ENCODE results near the gene ZSWIM4. TPM values are rescaled to one million over a fixed set of nuclear protein-coding genes. Genes with fewer than 3 reads are reported as not detected.

Gene ZSWIM4
- total and polyA plus RNA-seq, 10 of the 15 experiments (the other 5 are each of a cell fraction or from before 2014, with no cell fraction given): 0.73 to 11.1 (median 1.8) TPM; not detected in 2

GRCh38 chr19:13846557-13847406 lies 51.5 kb downstream of the ZSWIM4 start (continued):
- TF ChIP-seq ATF2 (IDR thresholded peaks at IDR 0.05; ENCODE audit: low read length) (peak; percentile 76; the same call in 1 of the 2 replicates), SPI1 (IDR thresholded peaks at IDR 0.05; ENCODE audit: borderline replicate concordance, insufficient read depth, low read depth, low read length) (peak; percentile 71), BACH1 (IDR thresholded peaks at IDR 0.05; ENCODE audit: borderline replicate concordance) (peak; percentile 47; the same call in 1 of the 2 replicates), TCF7 (IDR thresholded peaks at IDR 0.05; ENCODE audit: borderline replicate concordance) (peak; percentile 85), JUND (IDR thresholded peaks at IDR 0.05; ENCODE audit: low read depth, low read length) (peak; percentile 69), GABPA (IDR thresholded peaks at IDR 0.05; ENCODE audit: low read depth) (no peak), MEF2A (IDR thresholded peaks at IDR 0.05; ENCODE audit: insufficient read depth, low read depth, low read length) (no peak), CBX5 (IDR thresholded peaks at IDR 0.05; ENCODE audit: low read depth) (no peak), WRNIP1 (IDR thresholded peaks at IDR 0.05; ENCODE audit: borderline replicate concordance, low read depth, low read length) (no peak), NFXL1 (IDR thresholded peaks at IDR 0.05; ENCODE audit: borderline replicate concordance) (no peak), CEBPZ (IDR thresholded peaks at IDR 0.05; ENCODE audit: low read depth, low read length) (no peak), RBBP5 (conservative IDR thresholded peaks at IDR 0.05) (no peak), NBN (IDR thresholded peaks at IDR 0.05) (peak; percentile 92), HCFC1 (IDR thresholded peaks at IDR 0.05; ENCODE audit: low read length) (no peak; the same call in 1 of the 2 replicates), CTCF (IDR thresholded peaks at IDR 0.05 in 2 of 3, conservative IDR thresholded peaks at IDR 0.05 in 1 of 3; ENCODE audit: control insufficient read depth in 2 of 3, extremely low read depth in 1 of 3, insufficient read depth in 1 of 3, low read depth in 3 of 3, low read length in 3 of 3) (no peak), RELB (IDR thresholded peaks at IDR 0.05; ENCODE audit: low read depth) (peak; percentile 68; the same call in 1 of the 2 replicates), FOXK2 (IDR thresholded peaks at IDR 0.05) (no peak), SIN3A (IDR thresholded peaks at IDR 0.05; ENCODE audit: low read depth, low read length) (no peak; the same call in 1 of the 2 replicates), MTA3 (IDR thresholded peaks at IDR 0.05; ENCODE audit: borderline replicate concordance, low read length) (peak; percentile 55; the same call in 1 of the 2 replicates), BHLHE40 (IDR thresholded peaks at IDR 0.05; ENCODE audit: borderline replicate concordance in 1 of 2, low read depth in 2 of 2, low read length in 1 of 2) (peak; percentile 88 to 96), IRF4 (IDR thresholded peaks at IDR 0.05; ENCODE audit: low read depth, low read length) (no peak), YBX1 (IDR thresholded peaks at IDR 0.05) (no peak)

Measured in GM12878 (cell line).